HG03521 (cell line): Measurements from ENCODE around the gene PGLYRP4.

Source experiments
- ATAC-seq: cut with Tn5 transposase; IDR thresholded peaks from one replicate; pipeline ENCODE4 v1.9.1; 2021; ENCODE audit warnings: mild to moderate bottlenecking, moderate library complexity; ENCODE audit not compliant: unreplicated experiment

Gene PGLYRP4

DNA sequence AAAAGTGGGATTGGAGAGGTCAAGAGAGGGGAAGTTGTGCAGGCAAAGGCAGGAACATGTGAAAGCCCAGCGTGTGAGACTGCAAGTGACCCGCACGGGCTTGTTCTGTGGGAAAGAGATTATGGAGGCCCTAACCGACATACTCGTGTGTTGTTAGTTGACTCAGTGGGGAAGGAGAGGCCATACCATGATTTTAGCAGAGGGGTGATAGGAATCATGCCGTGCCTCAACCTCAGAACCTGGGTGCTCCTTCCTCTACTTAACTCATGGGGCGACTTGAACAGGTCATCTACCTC lies 55.2 kb downstream of the PGLYRP4 start:
- no peak for ATAC-seq

GRCh38 chr1:153292740-153293479 lies 55.7 kb downstream of the PGLYRP4 start:
- no peak for ATAC-seq

- no peak for ATAC-seq
Measured at GRCh38 chr1:153292185-153292584, 56.5 kb downstream of the PGLYRP4 start.

- no peak for ATAC-seq
Measured at GRCh38 chr1:153291514-153291913, 57.1 kb downstream of the PGLYRP4 start.

DNA sequence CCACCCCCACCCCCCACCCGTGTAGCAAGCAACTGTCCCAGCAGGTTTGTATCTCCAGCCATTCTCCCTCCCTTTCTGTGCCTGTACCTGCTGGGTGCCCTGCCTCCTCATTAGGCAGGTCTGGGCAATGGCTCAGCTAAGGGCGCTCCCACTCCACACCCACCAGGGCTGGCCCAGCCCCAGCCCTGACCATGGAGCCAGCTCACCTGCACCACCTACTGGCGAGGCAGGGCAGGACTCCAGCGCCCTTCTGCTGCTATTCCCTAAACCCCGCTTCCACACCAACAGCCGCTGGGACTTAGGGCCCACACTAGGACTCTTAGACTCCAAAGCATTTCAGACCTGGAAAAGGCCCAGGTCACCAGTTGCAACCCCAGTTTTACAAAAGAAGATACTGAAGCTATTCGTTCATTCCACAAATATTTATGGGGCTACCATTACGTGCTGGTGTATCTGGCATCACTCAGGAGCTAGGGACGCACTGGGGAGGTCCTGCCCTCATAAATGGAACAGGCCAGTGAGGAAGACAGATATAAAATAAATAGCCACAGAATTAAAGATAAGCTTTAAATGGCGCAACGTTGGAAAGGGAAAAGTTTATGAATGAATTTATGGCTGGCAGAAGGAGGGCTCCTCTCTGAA lies 59.9 kb downstream of the PGLYRP4 start:
- ATAC-seq = no peak
